ENCODE results near the gene CACNG7.

CACNG7 gene

DNA sequence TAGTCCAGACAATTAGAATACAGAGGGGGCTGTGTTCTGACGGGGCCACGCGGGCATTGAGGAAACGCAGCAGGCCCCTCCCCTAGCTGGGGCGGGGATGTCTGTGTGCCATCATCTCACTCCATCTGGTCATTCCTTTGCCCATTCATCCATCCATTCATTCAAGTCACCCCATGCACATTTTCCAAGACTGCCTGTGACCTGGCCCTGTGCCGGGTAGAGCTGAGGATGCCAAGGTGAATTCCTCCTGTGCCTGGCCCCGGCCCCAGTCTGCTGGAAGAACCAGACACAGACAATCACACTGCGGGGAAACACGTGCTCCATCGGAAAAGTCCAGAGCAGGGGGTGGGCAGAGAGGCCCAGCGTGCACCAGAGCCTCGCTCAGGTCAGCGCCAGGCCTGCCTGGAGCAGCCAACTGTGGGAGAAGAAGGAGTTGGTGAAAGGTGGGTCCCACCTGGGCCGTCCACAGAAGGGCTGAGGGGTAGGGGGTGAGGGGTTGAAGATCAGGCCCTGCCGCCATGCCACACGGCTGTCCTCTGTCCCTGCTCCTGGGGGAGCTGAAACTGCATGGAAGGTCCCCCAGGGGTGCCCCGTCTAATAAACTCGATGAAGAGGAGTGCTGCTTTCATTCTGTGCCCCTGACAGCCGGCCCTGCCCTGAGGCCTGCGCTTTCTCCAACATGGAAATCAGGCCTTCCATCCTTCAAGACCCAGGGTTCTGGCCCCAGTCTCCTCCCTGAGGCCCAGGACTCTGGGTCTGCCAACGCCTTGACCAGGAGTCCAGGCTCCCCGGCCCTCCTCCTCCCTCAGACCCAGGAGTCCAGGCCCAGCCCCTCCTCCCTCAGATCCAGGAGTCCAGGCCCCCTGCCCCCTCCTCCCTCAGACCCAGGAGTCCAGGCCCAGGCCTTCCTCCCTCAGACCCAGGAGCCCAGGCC is 80.8 kb downstream of the CACNG7 start:
- no peaks in the 10 kb centered on the region for H3K9me3 ChIP-seq (ENCODE audit: control insufficient read depth, low read length)
- no peak overlapping the region for H3K27ac ChIP-seq
- no peaks in the 10 kb centered on the region for H3K79me2 ChIP-seq
- H3K9ac ChIP-seq, result no peak overlapping the region
- TF ChIP-seq, protein P1, sequence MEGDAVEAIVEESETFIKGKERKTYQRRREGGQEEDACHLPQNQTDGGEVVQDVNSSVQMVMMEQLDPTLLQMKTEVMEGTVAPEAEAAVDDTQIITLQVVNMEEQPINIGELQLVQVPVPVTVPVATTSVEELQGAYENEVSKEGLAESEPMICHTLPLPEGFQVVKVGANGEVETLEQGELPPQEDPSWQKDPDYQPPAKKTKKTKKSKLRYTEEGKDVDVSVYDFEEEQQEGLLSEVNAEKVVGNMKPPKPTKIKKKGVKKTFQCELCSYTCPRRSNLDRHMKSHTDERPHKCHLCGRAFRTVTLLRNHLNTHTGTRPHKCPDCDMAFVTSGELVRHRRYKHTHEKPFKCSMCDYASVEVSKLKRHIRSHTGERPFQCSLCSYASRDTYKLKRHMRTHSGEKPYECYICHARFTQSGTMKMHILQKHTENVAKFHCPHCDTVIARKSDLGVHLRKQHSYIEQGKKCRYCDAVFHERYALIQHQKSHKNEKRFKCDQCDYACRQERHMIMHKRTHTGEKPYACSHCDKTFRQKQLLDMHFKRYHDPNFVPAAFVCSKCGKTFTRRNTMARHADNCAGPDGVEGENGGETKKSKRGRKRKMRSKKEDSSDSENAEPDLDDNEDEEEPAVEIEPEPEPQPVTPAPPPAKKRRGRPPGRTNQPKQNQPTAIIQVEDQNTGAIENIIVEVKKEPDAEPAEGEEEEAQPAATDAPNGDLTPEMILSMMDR (IDR thresholded peaks at IDR 0.05), result no peak
- H3K4me3 ChIP-seq (ENCODE audit: low read depth, low read length), result no peak overlapping the region
- H3K36me3 ChIP-seq (ENCODE audit: control insufficient read depth, insufficient read depth, low read length), result no peaks in the 10 kb centered on the region
- H3K27me3 ChIP-seq (ENCODE audit: control insufficient read depth, insufficient read depth, low read length), result peaks cover 13% of the 10 kb centered on the region
- H3K4me2 ChIP-seq (ENCODE audit: low read length), result no peak overlapping the region
- H2AFZ ChIP-seq, result no peak overlapping the region
- H3K4me1 ChIP-seq, result peaks cover 3% of the 10 kb centered on the region

DNA sequence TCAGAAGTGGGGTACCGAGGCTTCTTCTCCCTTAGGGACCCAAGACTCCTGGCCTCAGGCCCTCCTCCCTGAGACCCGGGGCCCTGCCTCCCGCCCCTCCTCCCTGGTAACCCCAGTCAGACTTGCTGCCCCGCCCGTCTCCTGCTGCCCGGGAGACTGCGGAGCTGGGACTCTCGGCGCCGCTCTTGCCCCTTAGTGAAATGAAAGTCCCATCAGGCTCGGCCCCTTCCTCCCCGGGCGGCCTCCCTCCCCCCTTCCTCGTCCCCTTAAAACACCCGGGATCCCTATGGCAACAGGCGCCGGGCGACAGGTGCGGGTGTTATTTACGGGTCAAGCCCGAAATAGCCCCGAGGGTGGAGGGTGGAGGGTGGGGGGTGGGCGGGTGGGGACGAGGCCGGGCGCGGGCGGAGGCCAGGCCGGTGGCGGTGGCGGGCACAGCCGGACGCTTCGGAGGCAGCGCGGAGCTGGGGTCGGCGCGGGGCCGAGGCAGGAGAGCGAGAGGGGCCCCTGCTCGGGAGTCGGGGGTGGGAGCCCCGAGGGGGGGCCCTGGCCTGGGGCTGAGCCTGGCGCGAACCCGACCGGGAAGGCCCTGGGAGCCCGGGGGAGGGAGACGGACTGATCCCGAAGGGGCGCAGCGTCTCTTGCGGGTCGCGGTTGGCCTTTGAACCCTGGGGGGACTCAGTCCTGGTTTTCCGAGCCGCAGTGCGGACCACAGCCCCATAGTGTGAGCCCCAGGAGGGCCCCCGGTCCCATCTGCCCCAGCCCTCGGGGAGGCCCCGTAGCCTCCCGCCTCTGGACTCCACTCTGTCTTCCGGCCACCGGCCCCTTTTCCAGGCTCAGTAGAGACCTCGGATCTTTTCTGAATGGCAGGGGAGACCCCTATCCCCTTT is 82.4 kb downstream of the CACNG7 start, which contains the start of gene CACNG6:
Gene CACNG6, plus strand, starts transcription at position 414 of the 890 bp plus-strand sequence. CDS start 1,241 bp downstream, outside the sequence.
- Histone ChIP-seq H3K4me2 (ENCODE audit: low read length) (peak within 1 kb of the TSS; percentile 62), H3K27ac (no peak within 1 kb of the TSS), H3K4me1 (peaks cover 3% of the 10 kb centered on the region), H3K36me3 (ENCODE audit: control insufficient read depth, insufficient read depth, low read length) (no peaks in the 10 kb centered on the region), H3K9me3 (ENCODE audit: control insufficient read depth, low read length) (no peaks in the 10 kb centered on the region), H2AFZ (peak within 1 kb of the TSS; percentile 97), H3K9ac (no peak within 1 kb of the TSS), H3K4me3 (ENCODE audit: low read depth, low read length) (peak within 1 kb of the TSS; percentile 47), H3K27me3 (ENCODE audit: control insufficient read depth, insufficient read depth, low read length) (peaks cover 13% of the 10 kb centered on the region), H3K79me2 (no peaks in the 10 kb centered on the region)
- TF ChIP-seq, protein P1 (IDR thresholded peaks at IDR 0.05), result no peak

- H3K4me1 ChIP-seq, result peaks cover 3% of the 10 kb centered on the region
- no peak overlapping the region for H2AFZ ChIP-seq
- no peak overlapping the region for H3K4me3 ChIP-seq (ENCODE audit: low read depth, low read length)
- TF ChIP-seq, protein P1 (IDR thresholded peaks at IDR 0.05), result no peak
- H3K27ac ChIP-seq, result no peak overlapping the region
- H3K36me3 ChIP-seq (ENCODE audit: control insufficient read depth, insufficient read depth, low read length), result no peaks in the 10 kb centered on the region
- no peaks in the 10 kb centered on the region for H3K9me3 ChIP-seq (ENCODE audit: control insufficient read depth, low read length)
- peaks cover 13% of the 10 kb centered on the region for H3K27me3 ChIP-seq (ENCODE audit: control insufficient read depth, insufficient read depth, low read length)
- no peak overlapping the region for H3K4me2 ChIP-seq (ENCODE audit: low read length)
- H3K79me2 ChIP-seq, result no peaks in the 10 kb centered on the region
- H3K9ac ChIP-seq, result no peak overlapping the region
Measured at GRCh38 chr19:53992211-53992610, 83.1 kb downstream of the CACNG7 start.

DNA sequence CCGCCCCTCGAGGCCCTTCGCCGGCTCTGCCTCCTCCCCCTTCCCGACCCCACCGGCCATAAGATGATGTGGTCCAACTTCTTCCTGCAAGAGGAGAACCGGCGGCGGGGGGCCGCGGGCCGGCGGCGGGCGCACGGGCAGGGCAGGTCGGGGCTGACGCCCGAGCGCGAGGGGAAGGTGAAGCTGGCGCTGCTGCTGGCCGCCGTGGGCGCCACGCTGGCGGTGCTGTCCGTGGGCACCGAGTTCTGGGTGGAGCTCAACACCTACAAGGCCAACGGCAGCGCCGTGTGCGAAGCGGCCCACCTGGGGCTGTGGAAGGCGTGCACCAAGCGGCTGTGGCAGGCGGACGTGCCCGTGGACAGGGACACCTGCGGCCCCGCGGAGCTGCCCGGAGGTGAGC is 83.7 kb downstream of the CACNG7 start:
- no peak overlapping the region for H3K4me3 ChIP-seq (ENCODE audit: low read depth, low read length)
- peaks cover 13% of the 10 kb centered on the region for H3K27me3 ChIP-seq (ENCODE audit: control insufficient read depth, insufficient read depth, low read length)

More for the DNA sequence above, 83.7 kb downstream of the CACNG7 start:
- Histone ChIP-seq H3K4me1 (peaks cover 3% of the 10 kb centered on the region), H3K9me3 (ENCODE audit: control insufficient read depth, low read length) (no peaks in the 10 kb centered on the region), H3K9ac (no peak overlapping the region), H3K4me2 (ENCODE audit: low read length) (peak overlapping the region; percentile 22), H2AFZ (no peak overlapping the region), H3K36me3 (ENCODE audit: control insufficient read depth, insufficient read depth, low read length) (no peaks in the 10 kb centered on the region), H3K27ac (no peak overlapping the region), H3K79me2 (no peaks in the 10 kb centered on the region)
- TF ChIP-seq, protein P1 (IDR thresholded peaks at IDR 0.05), result no peak
